ENCODE data around the gene JAK2. TPM values are rescaled to one million over a fixed set of nuclear protein-coding genes. Genes with fewer than 3 reads are reported as not detected.
"Not testable (repeated sequence)": the region's sequence is repeated elsewhere in the genome, so short reads cannot be mapped to it uniquely, and the experiment has no call there.

Gene JAK2
- total RNA-seq, 1 donor = 7.8 TPM

DNA sequence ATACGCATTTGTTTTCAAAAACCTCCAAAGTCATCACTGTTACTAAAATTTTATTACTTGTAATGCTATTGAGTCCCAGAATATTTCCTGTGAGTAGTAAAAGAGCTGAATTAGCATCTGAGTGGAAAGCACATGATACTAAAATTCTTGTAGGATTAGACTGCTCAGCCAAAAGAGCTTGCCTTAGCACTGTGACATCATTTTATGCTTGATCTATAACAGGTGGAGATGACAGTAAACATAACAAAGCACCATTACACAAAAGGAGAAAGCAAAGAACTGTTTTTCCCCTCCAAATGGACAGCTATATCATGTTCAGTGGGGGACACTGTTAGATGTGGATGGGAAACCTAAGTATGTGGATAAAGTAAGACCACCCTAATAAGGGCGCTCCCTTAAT lies 5.8 kb upstream of the JAK2 start:
- no peak for DNase-seq (ENCODE audit: low read depth in 2 of 3, low spot score in 2 of 3)

DNA sequence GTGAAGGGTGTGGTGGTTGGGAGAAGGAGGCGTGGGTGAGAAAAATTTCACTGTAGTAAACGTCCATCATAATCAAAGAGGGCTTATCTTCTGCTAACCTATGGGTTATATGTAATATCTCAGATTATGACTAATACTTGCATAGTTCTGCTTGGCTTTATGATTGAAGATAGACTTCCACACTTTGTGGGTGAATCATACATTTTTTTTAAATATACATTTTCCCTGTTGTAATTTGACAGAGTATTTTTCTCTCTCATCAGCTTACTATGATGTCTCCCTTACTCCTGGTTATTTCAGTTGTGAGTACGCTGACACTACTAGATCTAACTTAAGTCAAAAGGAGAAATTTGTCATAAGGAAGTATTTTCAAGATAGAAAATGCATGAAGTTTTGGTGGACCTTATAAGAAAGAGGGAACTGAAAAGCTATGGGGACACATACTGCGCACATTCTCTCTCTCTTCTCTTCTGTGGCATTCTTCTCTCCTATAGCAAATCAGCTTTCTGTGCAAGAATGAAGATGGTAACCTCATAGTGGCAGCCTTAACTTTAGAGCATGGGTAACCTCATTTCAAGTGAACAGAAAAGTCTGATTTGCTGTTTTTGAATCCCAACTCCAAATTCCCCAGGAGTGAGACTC lies 4.9 kb upstream of the JAK2 start:
- no peak for DNase-seq (ENCODE audit: low read depth in 2 of 3, low spot score in 2 of 3)

DNA sequence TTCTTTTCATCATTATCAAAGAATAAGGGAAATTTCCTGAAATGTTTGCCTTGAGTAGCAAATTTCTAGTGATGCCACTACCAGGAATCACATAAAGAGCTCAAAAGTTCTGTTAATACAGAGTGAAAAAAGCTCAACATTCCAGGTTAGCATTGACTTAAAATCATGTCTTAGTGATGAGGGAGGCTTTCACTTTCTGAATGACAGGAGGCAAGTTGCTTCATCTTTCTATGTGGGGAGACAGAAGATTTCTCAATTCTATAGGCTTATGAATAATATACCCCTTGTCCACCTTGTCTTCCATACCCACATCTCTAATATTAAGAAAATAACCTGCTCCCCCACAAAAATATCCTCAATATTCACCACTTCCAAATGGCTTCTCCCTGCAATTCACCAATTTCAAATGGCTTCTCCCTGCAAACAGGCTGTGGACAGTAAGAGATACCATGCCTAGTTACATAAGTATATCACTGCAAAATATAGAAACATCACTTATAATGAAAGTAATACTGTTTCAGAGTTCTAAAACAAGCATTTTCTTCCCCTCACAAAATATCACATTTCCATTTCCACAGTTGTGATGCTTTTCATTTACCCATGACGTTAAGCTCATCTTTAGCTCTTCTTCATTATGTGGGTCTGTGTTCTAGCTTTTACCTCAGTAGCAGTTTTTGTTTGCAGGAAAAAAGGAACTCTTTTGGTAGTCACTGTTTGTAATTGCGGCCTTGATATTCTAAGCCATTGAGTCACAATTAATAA lies 2.2 kb upstream of the JAK2 start:
- DNase-seq (ENCODE audit: low read depth in 2 of 3, low spot score in 2 of 3) = no peak

DNA sequence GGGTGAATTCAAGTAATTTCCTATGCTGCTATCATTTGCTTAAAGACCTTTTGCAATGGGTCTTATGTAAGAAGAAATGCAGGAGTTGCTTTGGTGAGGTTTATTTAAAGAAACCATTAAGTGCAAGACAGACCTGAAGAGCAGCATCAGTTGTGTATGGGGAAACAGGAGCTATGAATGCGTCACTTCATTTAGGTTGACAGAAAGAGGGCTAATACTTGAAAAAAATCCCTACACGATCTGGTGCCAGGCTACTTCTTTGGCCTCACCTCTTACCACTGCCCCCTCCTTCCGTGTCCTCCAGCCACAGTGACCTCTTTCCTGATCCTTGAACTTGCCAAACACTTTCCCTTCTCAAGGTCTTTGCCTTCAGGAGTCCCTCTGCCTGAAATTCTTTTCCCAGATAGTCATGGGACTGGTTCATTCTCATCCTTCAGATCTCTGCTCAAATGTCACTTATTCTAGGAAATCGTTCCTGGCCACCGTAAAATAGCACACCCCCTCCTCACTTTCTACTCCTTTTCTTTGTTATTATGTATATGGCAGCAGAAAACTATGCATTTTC lies 1.4 kb upstream of the JAK2 start:
- DNase-seq (ENCODE audit: low read depth in 2 of 3, low spot score in 2 of 3) = no peak

DNA sequence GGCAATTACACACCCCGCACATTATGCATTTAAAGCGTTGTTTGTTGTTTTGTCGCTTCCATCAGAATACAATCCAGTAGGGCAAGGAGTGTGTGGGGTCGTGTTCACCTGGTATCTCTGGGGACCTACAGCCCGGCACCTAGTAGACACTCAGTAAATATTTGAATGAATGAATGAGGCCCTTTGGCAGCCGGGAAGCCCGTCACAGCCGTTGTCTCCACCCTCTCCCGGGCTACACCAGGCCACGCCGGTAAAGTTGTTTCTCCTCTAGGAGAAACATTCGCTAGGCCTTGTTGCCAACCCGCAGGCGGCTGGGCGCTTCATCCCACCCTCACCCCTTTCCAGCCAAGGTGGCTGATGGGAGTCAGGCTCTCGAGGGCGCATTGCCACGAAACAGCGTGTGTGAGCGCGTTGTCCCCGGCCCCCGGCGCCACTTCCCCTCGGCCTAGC lies 876 bp upstream of the JAK2 start:
- DNase-seq (ENCODE audit: low read depth in 2 of 3, low spot score in 2 of 3) = no peak

DNA sequence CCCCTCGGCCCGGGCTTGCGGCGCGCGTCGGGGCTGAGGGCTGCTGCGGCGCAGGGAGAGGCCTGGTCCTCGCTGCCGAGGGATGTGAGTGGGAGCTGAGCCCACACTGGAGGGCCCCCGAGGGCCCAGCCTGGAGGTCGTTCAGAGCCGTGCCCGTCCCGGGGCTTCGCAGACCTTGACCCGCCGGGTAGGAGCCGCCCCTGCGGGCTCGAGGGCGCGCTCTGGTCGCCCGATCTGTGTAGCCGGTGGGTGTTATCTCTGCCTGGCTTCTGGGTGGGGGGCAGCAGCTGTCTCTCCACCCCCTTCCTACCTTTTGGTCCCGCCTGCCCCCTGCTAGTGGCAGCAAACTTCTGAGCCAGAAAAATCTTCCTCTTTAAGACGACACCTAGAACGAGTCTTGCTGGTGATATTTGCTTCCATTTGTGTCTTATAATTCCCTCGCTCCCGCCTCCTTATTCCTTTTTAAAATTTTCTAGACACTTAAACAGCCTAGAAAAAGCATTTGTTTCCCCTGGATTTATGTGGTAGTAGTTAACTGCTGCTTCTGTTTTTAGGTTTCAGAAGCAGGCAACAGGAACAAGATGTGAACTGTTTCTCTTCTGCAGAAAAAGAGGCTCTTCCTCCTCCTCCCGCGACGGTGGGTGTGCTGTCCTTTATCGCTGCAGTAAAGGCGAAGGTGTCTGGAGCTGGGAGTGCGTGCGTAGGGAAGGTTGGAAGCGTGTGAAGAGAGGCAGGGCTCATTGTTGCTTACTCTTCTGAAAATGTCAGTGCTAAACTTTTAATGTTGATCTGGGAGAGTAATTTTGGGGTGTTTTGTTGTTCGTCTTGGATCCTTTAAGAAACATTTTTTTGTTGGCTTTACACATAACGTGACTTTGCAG lies 554 bp downstream of the JAK2 start:
- peak in 2 of 3 donors; percentile 30 to 53 for DNase-seq (ENCODE audit: low read depth in 2 of 3, low spot score in 2 of 3)

DNA sequence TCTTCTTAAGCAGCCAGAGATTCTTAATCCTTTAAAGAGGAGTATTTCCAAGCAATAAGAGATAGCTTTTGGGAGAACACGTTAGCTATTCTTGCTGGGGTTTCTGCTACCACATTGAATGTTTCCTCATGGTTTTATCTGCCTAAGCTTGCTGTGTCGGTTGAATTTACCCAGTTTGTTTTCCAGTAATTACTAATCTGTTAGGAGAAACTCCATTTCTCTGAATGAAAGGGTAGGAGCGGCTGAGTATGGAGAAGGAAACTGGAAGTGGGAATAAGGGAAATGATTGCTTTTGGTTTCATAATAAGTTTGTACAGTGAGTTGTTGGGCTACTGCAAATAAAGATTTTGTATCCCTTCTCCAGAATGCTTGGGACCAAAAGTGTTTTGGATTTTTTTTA lies 1.2 kb downstream of the JAK2 start:
- no peak for DNase-seq (ENCODE audit: low read depth in 2 of 3, low spot score in 2 of 3)

DNA sequence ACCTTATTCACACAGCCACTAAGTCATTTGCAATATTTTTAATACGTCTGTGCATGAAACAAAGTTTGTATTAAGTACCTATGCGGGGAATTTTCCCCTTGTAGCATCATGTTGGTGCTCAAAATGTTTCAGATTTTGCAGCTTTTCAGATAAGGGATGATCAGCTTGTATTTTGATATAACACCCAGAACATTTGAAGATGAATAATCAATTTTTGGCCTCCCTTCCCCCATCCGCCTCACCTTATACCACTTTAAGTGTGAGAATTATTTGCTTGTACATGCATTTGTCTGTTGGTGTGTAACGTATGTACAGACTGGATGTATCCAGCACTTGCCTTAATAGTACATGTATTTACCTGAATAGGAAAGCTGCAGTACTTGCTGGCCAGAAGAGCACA lies 1.7 kb downstream of the JAK2 start:
- DNase-seq (ENCODE audit: low read depth in 2 of 3, low spot score in 2 of 3) = no peak

DNA sequence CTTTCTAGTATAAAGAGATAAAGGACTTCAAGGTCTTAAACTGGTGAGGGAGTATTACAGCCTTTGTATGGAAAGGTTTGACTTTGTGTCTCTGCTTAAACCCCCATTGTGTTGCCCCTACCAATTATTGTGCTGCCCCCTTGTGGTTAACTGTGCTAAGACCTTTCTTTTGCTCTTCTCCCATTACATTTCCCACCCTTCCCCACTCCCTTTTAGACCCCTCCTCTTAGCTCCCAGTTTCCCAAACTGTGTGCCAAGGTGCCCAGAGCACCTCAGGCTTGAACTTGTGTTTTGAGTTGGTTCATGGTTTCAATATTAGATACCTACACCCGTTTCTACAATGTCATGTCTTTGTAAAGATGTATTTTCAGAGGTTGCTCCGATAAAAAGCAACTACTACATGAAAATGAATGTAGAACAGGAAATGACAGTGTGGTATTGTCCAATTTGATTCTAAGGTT lies 2.9 kb downstream of the JAK2 start:
- DNase-seq (ENCODE audit: low read depth in 2 of 3, low spot score in 2 of 3) = peak; percentile 42 to 74 (median 63)

DNA sequence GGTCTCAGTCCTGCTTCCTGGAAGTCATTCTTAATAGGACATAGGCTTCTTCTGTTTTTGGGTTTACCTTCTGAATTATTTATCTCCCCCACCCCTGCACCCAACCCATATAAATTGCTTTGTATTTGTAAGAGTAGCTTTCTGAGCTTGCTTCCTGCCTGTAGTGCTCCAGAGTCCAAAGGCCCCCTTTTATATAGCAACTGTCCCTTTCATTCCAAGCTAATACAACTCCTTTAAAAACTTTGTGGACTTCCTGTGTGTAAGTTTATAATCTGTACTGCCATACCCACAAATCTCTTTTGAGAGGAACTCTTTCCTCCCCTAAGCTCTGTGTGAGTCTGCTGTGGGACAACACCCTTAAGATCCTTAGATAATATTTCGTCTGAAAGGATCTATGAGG lies 7.8 kb downstream of the JAK2 start:
- no peak for DNase-seq (ENCODE audit: low read depth in 2 of 3, low spot score in 2 of 3)

DNA sequence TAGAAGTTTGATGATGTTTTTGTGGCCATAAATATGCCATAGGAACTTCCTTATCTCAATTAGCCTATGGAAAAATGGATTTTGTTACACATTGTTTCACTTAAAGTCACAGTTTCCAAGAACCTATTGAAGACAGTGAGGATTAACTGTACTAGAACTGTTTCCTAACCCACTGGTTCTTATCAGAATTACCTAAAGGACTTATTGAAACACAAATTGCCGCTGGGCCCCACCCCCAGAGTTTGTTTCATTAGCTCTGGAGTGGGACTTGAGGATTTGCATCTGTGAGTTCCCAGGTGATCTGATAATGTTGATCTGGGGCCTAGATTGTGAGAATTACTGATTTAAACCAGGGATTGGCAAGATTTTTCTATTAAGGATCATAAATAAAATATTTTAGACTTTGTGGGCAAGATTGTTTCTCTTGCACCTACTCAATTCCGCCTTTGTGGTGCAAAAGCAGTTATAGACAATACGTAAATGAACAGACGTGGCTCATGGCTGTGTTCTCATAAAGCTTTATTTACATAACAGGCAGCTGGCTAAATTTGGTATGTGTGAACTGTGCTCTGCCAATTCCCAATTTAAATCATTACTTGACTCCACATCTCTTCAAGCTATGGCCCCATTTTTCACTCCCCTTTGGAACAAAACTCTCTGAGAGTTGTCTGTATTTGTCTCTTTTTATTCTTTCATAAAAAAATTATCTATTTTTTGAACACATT lies 9.3 kb downstream of the JAK2 start:
- no peak for DNase-seq (ENCODE audit: low read depth in 2 of 3, low spot score in 2 of 3)

DNA sequence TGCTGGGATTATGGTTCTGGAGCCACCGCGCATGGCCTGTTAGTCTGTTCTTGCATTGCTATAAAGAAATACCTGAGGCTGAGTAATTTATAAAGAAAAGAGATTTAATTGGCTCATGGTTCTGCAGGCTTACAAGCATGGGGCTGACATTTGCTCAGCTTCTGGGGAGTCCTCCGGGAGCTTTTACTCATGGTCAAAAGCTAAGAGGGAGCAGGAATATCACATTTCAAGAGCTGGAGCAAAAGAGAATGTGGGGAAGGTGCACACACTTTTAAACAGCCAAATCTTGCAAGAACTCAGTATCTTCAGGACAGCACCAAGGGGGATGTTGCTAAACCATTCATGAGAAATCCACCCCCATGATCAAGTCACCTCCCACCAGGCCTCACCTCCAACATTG lies 12.1 kb downstream of the JAK2 start:
- DNase-seq (ENCODE audit: low read depth in 2 of 3, low spot score in 2 of 3) = no peak

DNA sequence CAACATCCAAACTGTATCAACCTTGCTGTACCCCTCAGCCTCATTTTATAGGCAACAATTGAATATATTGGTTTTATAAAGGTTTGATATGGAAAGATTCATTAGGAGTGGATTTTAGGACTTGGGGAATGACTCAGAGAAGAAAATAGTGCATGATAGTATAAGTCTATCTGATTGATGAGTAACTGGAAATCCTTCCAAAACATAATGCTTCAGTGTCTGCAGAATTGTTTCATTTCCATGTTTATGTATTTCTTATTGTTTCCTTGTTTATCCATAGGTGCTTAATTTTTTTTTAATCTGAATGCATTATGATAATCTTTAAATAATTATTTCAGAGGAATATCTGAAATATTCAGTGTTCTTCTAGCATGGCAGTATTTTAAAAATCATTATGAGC lies 12.6 kb downstream of the JAK2 start:
- no peak for DNase-seq (ENCODE audit: low read depth in 2 of 3, low spot score in 2 of 3)

DNA sequence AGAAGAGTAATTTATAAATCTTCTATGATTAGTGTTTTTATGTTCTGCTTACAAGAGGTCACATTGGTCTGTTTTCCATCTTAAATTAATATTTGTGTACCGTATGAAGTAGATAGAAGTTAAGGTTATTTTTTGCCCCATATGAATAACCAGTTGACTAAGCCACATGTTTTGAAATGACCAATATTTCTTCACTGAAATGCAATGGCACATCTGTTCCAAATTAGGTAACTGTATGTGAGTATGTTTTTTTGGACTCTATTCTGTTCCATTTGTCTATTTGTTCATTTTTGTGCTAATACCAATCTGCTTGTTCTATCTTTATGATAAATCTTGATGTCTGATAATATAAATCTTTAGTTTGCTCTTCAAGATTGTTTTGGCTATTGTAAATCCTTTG lies 17.7 kb downstream of the JAK2 start:
- no peak for DNase-seq (ENCODE audit: low read depth in 2 of 3, low spot score in 2 of 3)

DNA sequence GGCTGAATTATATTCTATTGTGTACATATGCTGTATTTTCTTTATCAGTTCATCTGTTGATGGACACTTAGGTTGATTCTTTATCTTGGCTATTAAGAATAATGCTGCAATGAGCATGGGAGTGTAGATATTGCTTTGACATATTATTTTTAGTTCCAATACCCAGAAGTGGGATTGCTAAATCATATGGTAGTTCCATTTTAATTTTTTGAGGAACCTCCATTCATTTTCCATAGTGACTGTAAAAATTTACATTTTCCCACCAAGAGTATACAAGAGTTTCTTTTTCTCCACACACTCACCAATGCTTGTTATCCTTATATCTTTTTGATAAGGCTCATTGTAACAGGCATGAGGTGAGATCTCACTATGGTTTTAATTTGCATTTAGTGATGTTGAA lies 19.4 kb downstream of the JAK2 start:
- DNase-seq (ENCODE audit: low read depth in 2 of 3, low spot score in 2 of 3) = no peak

DNA sequence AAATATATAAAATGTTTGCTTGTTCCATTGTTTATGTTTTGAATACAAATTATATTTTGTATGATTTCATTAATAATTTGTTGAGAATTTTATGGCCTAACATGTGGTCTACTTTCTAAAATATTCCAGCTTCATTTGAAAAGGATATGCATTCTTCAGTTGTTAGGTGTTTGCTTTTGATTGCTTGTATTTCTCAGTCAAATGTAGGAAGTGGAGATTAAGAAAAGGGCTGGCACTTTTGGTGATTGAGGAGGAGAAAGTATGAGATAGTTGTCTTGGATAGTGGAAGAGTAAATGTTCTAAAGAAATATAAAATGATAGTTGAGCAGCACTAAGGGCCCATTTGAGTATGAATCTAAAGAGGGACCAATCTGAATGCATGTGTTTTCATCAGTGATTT lies 23.1 kb downstream of the JAK2 start:
- no peak for DNase-seq (ENCODE audit: low read depth in 2 of 3, low spot score in 2 of 3)

DNA sequence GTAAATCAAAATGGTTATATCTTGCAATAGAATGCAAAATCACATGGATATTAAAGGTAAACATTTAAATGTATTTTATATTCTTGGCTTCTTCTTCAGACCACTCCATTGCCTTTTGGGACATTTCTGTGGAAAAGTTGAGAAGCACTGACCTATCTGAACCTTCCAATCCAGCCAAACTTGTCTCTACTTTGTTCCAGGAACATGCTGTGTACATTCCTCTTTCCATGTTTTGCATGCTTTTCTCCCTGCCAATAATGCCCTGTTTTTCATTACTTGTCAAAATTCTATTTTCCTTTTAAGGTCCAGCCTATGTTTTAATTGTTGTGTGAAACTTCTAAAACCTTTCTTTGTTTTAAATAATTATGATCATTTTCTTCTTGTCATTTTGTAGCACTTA lies 28.3 kb downstream of the JAK2 start:
- no peak for DNase-seq (ENCODE audit: low read depth in 2 of 3, low spot score in 2 of 3)

DNA sequence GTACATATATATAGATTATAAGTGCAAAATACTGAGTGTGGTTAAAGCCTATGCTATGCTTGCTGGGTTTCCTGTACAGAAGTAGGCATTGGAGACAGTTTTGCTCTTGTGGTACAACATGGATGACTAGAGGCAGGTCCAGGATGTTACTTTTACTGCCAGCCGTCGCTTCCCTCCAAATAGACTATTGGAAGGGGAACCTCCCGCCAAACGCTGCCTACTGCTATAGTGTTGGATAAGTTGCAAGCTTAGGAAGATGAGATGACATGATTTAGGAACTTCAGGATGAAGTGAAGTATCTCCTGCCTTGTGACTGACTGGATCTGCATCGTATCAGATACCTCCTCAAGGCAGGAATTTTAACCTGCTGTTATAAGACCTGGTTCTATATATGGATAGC lies 30.9 kb downstream of the JAK2 start:
- no peak for DNase-seq (ENCODE audit: low read depth in 2 of 3, low spot score in 2 of 3)

DNA sequence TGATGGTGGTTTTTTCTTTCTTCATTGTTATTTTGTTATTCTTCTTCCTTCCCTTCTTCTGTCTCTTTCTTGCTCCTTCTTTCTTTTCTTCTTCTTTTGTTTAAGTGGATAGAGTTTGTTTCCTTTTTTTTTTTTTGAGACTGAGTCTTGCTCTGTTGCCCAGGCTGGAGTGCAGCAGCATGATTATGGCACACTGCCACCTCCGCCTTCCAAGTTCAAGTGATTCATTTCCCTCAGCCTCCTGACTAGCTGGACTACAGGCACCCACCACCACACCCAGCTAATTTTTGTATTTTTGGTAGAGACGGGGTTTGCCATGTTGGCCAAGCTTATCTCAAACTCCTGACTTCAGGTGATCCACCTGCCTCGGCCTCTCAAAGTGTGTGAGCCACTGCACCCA lies 40.3 kb downstream of the JAK2 start:
- no peak for DNase-seq (ENCODE audit: low read depth in 2 of 3, low spot score in 2 of 3)

DNA sequence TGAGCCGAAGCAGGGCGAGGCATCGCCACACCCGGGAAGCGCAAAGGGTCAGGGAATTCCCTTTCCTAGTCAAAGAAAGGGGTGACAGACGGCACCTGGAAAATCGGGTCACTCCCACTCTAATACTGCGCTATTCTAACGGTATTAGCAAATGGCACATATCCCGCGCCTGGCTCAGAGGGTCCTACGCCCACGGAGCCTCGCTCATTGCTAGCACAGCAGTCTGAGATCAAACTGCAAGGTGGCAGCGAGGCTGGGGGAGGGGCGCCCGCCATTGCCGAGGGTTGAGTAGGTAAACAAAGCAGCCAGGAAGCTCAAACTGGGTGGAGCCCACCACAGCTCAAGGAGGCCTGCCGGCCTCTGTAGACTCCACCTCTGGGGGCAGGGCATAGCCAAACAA lies 46.9 kb downstream of the JAK2 start:
- DNase-seq (ENCODE audit: low read depth in 2 of 3, low spot score in 2 of 3) = not testable (repeated sequence)

Data from hematopoietic multipotent progenitor cell (in vitro differentiated cells).